HepG2 (cell line): ENCODE data around the gene MGMT. TPM values are rescaled to one million over a fixed set of nuclear protein-coding genes. Genes with fewer than 3 reads are reported as not detected.

Source experiments
- ATAC-seq: fragments of 200-7000 bp; cut with Tn5 transposase; 3 replicates; pipeline ENCODE4 v1.9.1; 2020; ENCODE audit warnings: mild to moderate bottlenecking, moderate library complexity
- BruUV-seq: library from RNA; stranded (reverse); fragments of 400-500 nt; replicated peaks from 2 replicates; lab custom pipeline; 2021; lab: Mats Ljungman, UMichigan
- CTCF ChIA-PET: fragments of 300-600 bp; formaldehyde crosslinking; extraction: SDS; loops from one replicate; lab custom pipeline; 2021; ENCODE audit warnings: low total read pairs, inconsistent platforms, low intra/inter-chr PET ratio; lab: Yijun Ruan, JAX
- POLR2A ChIA-PET: fragments of 350-600 bp; sonication (Branson Sonifier 250); formaldehyde crosslinking; loops from one replicate; lab custom pipeline; 2020; ENCODE audit warnings: antibody characterized with exemption, inconsistent platforms; lab: Yijun Ruan, JAX
- DNase-seq: peaks from one replicate; pipeline ENCODE4 v3.0.0-alpha.2; 2015; ENCODE audit warnings: low spot score
- FAIRE-seq: peaks from 3 replicates; lab custom pipeline; 2011; peaks lifted over from hg19 to GRCh38; lab: Jason Lieb, UNC
- H2AFZ ChIP-seq: one replicate; pipeline ENCODE4 v1.6.1; 2011; ENCODE audit warnings: low read length, inconsistent platforms
- H3K27ac ChIP-seq: fragments of 300-600 bp; 3 replicates; pipeline ENCODE4 v1.8.0; 2011; ENCODE audit warnings: mixed run types, mild to moderate bottlenecking, mixed read lengths, low read length, inconsistent platforms; ENCODE audit not compliant: insufficient read depth; ENCODE audit errors: extremely low read length
- H3K27me3 ChIP-seq, 2 experiments: fragments of 200-600 bp in 1 of 2; 2 replicates in 1 of 2; 3 replicates in 1 of 2; pipeline versions ENCODE4 v1.6.0 to v1.8.0; 2011; ENCODE audit warnings: low read length in 2 of 2, mild to moderate bottlenecking in 2 of 2, moderate library complexity in 2 of 2, inconsistent platforms in 1 of 2; ENCODE audit not compliant: insufficient read depth in 2 of 2, control insufficient read depth in 1 of 2
- H3K36me3 ChIP-seq, 2 experiments: fragments of 200-600 bp in 1 of 2; replicated peaks in 1 of 2; 2 replicates in 1 of 2; 3 replicates in 1 of 2; pipeline versions ENCODE4 v1.5.1 to v1.8.0; 2011; ENCODE audit warnings: low read length in 2 of 2, inconsistent platforms in 1 of 2; ENCODE audit not compliant: insufficient read depth in 2 of 2, control insufficient read depth in 1 of 2
- H3K4me1 ChIP-seq: 2 replicates; pipeline ENCODE4 v1.5.1; 2012; ENCODE audit warnings: low read length, inconsistent platforms; ENCODE audit not compliant: insufficient read depth
- H3K4me2 ChIP-seq: 2 replicates; pipeline ENCODE4 v1.6.0; 2011; ENCODE audit warnings: low read depth, low read length, inconsistent platforms
- H3K4me3 ChIP-seq, 3 experiments: fragments of 200-600 bp in 1 of 3; sonication (generic), shearing (Covaris generic) in 1 of 3; replicated peaks in 1 of 3; 2 replicates each; pipeline ENCODE4 v1.5.1; 2011 to 2016; ENCODE audit warnings: low read length in 3 of 3, inconsistent platforms in 2 of 3, low read depth in 2 of 3, mild to moderate bottlenecking in 2 of 3, control low read depth in 1 of 3, mixed read lengths in 1 of 3; ENCODE audit not compliant: insufficient read depth in 1 of 3
- H3K79me2 ChIP-seq: one replicate; pipeline ENCODE4 v1.6.1; 2011; ENCODE audit warnings: low read length, inconsistent platforms; ENCODE audit not compliant: insufficient read depth
- H3K9ac ChIP-seq: 2 replicates; pipeline ENCODE4 v1.6.0; 2011; ENCODE audit warnings: mild to moderate bottlenecking, low read depth, low read length, inconsistent platforms; ENCODE audit not compliant: insufficient read depth
- H3K9me3 ChIP-seq: 2 replicates; pipeline ENCODE4 v1.5.1; 2012; ENCODE audit warnings: mild to moderate bottlenecking, low read length
- H4K20me1 ChIP-seq: 2 replicates; pipeline ENCODE4 v1.6.0; 2011; ENCODE audit warnings: inconsistent platforms, mild to moderate bottlenecking, low read length, moderate library complexity; ENCODE audit not compliant: insufficient read depth
- CHD4 ChIP-seq: fragments of 200-600 bp; sonication (generic); IDR thresholded peaks from 2 replicates; pipeline ENCODE4 v1.7.0; 2017; ENCODE audit warnings: mild to moderate bottlenecking, low read length, borderline replicate concordance
- DMAP1 ChIP-seq: IDR thresholded peaks from 2 replicates; pipeline ENCODE4 v1.6.1; 2016
- KDM2A ChIP-seq: sonication (generic); formaldehyde crosslinking; IDR thresholded peaks from 2 replicates; pipeline ENCODE4 v1.4.0; 2020; ENCODE audit warnings: low read depth, missing genetic modification reagents, borderline replicate concordance
- MBNL3 ChIP-seq: fragments of 250-450 bp; sonication (Bioruptor Pico); conservative IDR thresholded peaks from 2 replicates; pipeline ENCODE4 v1.8.0; 2022; ENCODE audit warnings: mild to moderate bottlenecking, inconsistent platforms
- MEIS1 ChIP-seq: sonication (generic); formaldehyde crosslinking; IDR thresholded peaks from 2 replicates; pipeline ENCODE4 v1.9.0; 2021; ENCODE audit warnings: mild to moderate bottlenecking, missing genetic modification reagents, moderate library complexity, borderline replicate concordance
- SMARCE1 ChIP-seq: fragments of 450-650 bp; IDR thresholded peaks from 2 replicates; pipeline ENCODE4 v1.6.1; 2017; ENCODE audit warnings: borderline replicate concordance
- THRA ChIP-seq: sonication (generic); formaldehyde crosslinking; IDR thresholded peaks from 2 replicates; pipeline ENCODE4 v1.4.0; 2020; ENCODE audit warnings: missing genetic modification reagents, borderline replicate concordance
- ZGPAT ChIP-seq: IDR thresholded peaks from 2 replicates; pipeline ENCODE4 v1.6.1; 2016; ENCODE audit warnings: mild to moderate bottlenecking
- ZNF34 ChIP-seq: sonication (generic); formaldehyde crosslinking; IDR thresholded peaks from 2 replicates; pipeline ENCODE4 v1.4.0; 2020; ENCODE audit warnings: mild to moderate bottlenecking, missing genetic modification reagents, borderline replicate concordance
- ZNF574 ChIP-seq: sonication (generic); formaldehyde crosslinking; IDR thresholded peaks from 2 replicates; pipeline ENCODE4 v1.4.0; 2020; ENCODE audit warnings: missing genetic modification reagents
- ZNF816 ChIP-seq: sonication (generic); formaldehyde crosslinking; IDR thresholded peaks from 2 replicates; pipeline ENCODE4 v1.8.0; 2022; ENCODE audit warnings: missing genetic modification reagents, mild to moderate bottlenecking, borderline replicate concordance
- WGBS: methylation state at CpG from one replicate; pipeline ENCODE4 v1.1.6; 2017; ENCODE audit warnings: low lambda C conversion rate; 5-methylcytosine and 5-hydroxymethylcytosine counted together
- in situ Hi-C: cut with HindIII; loops from 2 replicates; pipeline ENCODE4 v1.10.0; 2017; ENCODE audit warnings: low pct_unique_long_range_greater_than_20kb; ENCODE audit not compliant: extremely low pct_ligation_motif_present
- intact Hi-C: fragments of 100-400 bp; cut with micrococcal nuclease; formaldehyde crosslinking; loops from one replicate; pipeline ENCODE4 v1.10.0; 2022; ENCODE audit not compliant: unreplicated experiment
- polyA plus RNA-seq, 8 experiments: library from polyadenylated mRNA; depleted of rRNA in 3 of 8; stranded (reverse) in 7 of 8; unstranded in 1 of 8; fragments of >200 nt; fragmentation: Illumina TruSeq in 4 of 8; extraction: Trizol in 4 of 8; gene quantifications; 2 replicates each; pipeline versions ENCODE4 v1.2.1 to v1.2.3, GENCODE V29; 2011 to 2016; ENCODE audit warnings: low read depth in 4 of 8, missing spikeins in 1 of 8, mixed read lengths in 1 of 8; ENCODE audit not compliant: insufficient read depth in 1 of 8
- total RNA-seq, 5 experiments: library from RNA; depleted of rRNA; stranded (reverse); fragments of >200 nt; fragmentation: Illumina TruSeq; extraction: Trizol; gene quantifications; 2 replicates each; pipeline ENCODE4 v1.2.3, GENCODE V29; 2016; ENCODE audit warnings: low read depth in 1 of 5
- TF ChIP-seq, protein P1 (sequence below): sonication (generic); formaldehyde crosslinking; IDR thresholded peaks from 2 replicates; pipeline ENCODE4 v1.5.1; 2020; ENCODE audit warnings: missing genetic modification reagents, mild to moderate bottlenecking, borderline replicate concordance
- TF ChIP-seq, protein P2 (sequence below): sonication (generic); formaldehyde crosslinking; IDR thresholded peaks from 2 replicates; pipeline ENCODE4 v1.8.1; 2023; ENCODE audit warnings: mild to moderate bottlenecking, inconsistent platforms, moderate library complexity, missing genetic modification reagents, borderline replicate concordance

The MGMT gene
- total and polyA plus RNA-seq, 2 of the 13 experiments (the other 11 are each of a cell fraction or from before 2014, with no cell fraction given) = 12.0 to 19.5 TPM

GRCh38 chr10:129550076-129550475, 83.0 kb downstream of the MGMT start (continued):
- TF ChIP-seq, protein P1, sequence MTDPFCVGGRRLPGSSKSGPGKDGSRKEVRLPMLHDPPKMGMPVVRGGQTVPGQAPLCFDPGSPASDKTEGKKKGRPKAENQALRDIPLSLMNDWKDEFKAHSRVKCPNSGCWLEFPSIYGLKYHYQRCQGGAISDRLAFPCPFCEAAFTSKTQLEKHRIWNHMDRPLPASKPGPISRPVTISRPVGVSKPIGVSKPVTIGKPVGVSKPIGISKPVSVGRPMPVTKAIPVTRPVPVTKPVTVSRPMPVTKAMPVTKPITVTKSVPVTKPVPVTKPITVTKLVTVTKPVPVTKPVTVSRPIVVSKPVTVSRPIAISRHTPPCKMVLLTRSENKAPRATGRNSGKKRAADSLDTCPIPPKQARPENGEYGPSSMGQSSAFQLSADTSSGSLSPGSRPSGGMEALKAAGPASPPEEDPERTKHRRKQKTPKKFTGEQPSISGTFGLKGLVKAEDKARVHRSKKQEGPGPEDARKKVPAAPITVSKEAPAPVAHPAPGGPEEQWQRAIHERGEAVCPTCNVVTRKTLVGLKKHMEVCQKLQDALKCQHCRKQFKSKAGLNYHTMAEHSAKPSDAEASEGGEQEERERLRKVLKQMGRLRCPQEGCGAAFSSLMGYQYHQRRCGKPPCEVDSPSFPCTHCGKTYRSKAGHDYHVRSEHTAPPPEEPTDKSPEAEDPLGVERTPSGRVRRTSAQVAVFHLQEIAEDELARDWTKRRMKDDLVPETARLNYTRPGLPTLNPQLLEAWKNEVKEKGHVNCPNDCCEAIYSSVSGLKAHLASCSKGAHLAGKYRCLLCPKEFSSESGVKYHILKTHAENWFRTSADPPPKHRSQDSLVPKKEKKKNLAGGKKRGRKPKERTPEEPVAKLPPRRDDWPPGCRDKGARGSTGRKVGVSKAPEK (CRISPR knock-in tag) = no peak
- TF ChIP-seq, protein P2, sequence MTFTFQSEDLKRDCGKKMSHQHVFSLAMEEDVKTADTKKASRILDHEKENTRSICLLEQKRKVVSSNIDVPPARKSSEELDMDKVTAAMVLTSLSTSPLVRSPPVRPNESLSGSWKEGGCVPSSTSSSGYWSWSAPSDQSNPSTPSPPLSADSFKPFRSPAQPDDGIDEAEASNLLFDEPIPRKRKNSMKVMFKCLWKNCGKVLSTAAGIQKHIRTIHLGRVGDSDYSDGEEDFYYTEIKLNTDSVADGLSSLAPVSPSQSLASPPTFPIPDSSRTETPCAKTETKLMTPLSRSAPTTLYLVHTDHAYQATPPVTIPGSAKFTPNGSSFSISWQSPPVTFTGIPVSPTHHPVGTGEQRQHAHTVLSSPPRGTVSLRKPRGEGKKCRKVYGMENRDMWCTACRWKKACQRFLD (CRISPR knock-in tag) = no peak
- no peak for TF ChIP-seq MBNL3 (CRISPR knock-in tag)
- TF ChIP-seq CHD4 = no peak
- no peak for TF ChIP-seq MEIS1 (CRISPR knock-in tag)
- no peak for TF ChIP-seq KDM2A (CRISPR knock-in tag)
- TF ChIP-seq DMAP1 (CRISPR knock-in tag) = no peak

- H3K79me2 ChIP-seq = no peaks in the 10 kb centered on the region
- ChIA-PET CTCF (no interaction called here), POLR2A (no interaction called here)
- no peak overlapping the region for H3K9ac ChIP-seq
- no peak for DNase-seq
- in situ Hi-C loops (no loop called here), intact Hi-C loops (no loop called here)
- H3K9me3 ChIP-seq = no peaks in the 10 kb centered on the region; the same call in 1 of the 2 replicates
- no peak overlapping the region for H3K4me2 ChIP-seq
- 77% methylated on average over 10 of the region's 10 CpGs for WGBS
- no peak overlapping the region for H2AFZ ChIP-seq
- no TSS peak for BruUV-seq
- 0 out of 5 replicates have a peak, but pooled peaks cover 0 to 1% of the 10 kb centered on the region in 2 experiments for H3K36me3 ChIP-seq
- no peak for ATAC-seq
- H3K27me3 ChIP-seq = no peaks in the 10 kb centered on the region
- no peak for FAIRE-seq
- no peak overlapping the region for H3K4me3 ChIP-seq
- H4K20me1 ChIP-seq = no peaks in the 10 kb centered on the region
- H3K4me1 ChIP-seq = no peaks in the 10 kb centered on the region
- no peak overlapping the region for H3K27ac ChIP-seq
- TF ChIP-seq THRA (no peak), SMARCE1 (no peak), ZNF816 (CRISPR knock-in tag) (no peak), ZGPAT (no peak), ZNF574 (no peak), ZNF34 (CRISPR knock-in tag) (no peak)
These were observed 83.6 kb downstream of the MGMT start for GRCh38 chr10:129550658-129551057.
